ENCODE measurements around the gene SLC22A17.

- TF ChIP-seq SUZ12 (IDR thresholded peaks at IDR 0.05): no peak
- TF ChIP-seq ARNT (IDR thresholded peaks at IDR 0.05): no peak
- TF ChIP-seq ELF4 (IDR thresholded peaks at IDR 0.05): no peak
- TF ChIP-seq SP1 (IDR thresholded peaks at IDR 0.05): no peak
- TF ChIP-seq FOXK2 (IDR thresholded peaks at IDR 0.05): no peak
- no peak for TF ChIP-seq FOXA1 (IDR thresholded peaks at IDR 0.05)
- no peak for TF ChIP-seq BHLHE40 (IDR thresholded peaks at IDR 0.05; ENCODE audit: borderline replicate concordance)
- TF ChIP-seq FOXM1 (IDR thresholded peaks at IDR 0.05; ENCODE audit: borderline replicate concordance): no peak
- TF ChIP-seq ZNF384 (IDR thresholded peaks at IDR 0.05): no peak
- no peak for TF ChIP-seq LEF1 (IDR thresholded peaks at IDR 0.05; ENCODE audit: borderline replicate concordance)
Measured at GRCh38 chr14:23347406-23348296, 5.0 kb downstream of the SLC22A17 start.

Data from HEK293T (cell line).